HPDE6-E6E7 (cell line): ENCODE measurements around the gene RPL22.

Experiments used
- DNase-seq: peaks from one replicate; pipeline ENCODE4 v3.0.0; 2011; ENCODE audit warnings: missing footprints; ENCODE audit errors: extremely low spot score

RPL22 gene

GRCh38 chr1:6152181-6152580 is 47.2 kb downstream of the RPL22 start:
- no peak for DNase-seq

GRCh38 chr1:6151291-6151822 is 48.0 kb downstream of the RPL22 start:
- no peak for DNase-seq

GRCh38 chr1:6150006-6150938 is 49.1 kb downstream of the RPL22 start:
- no peak for DNase-seq

- DNase-seq = no peak
Measured at GRCh38 chr1:6149597-6149996, 49.8 kb downstream of the RPL22 start.

- DNase-seq = peak; percentile 79
Measured at GRCh38 chr1:6148497-6149241, 50.7 kb downstream of the RPL22 start.

- no peak for DNase-seq
Measured at GRCh38 chr1:6145864-6146410, 53.5 kb downstream of the RPL22 start.

GRCh38 chr1:6145396-6145750 is 54.0 kb downstream of the RPL22 start:
- DNase-seq = no peak

- DNase-seq = no peak
Measured at GRCh38 chr1:6144647-6145395, 54.6 kb downstream of the RPL22 start.

GRCh38 chr1:6144175-6144574 is 55.2 kb downstream of the RPL22 start:
- no peak for DNase-seq

- DNase-seq = no peak
Measured at GRCh38 chr1:6143395-6143794, 56.0 kb downstream of the RPL22 start.

- DNase-seq = no peak
Measured at GRCh38 chr1:6142734-6143133, 56.7 kb downstream of the RPL22 start.

- DNase-seq = no peak
Measured at GRCh38 chr1:6142036-6142621, 57.3 kb downstream of the RPL22 start.

GRCh38 chr1:6141592-6141991 is 57.8 kb downstream of the RPL22 start:
- DNase-seq = no peak

- no peak for DNase-seq
Measured at GRCh38 chr1:6140413-6140812, 59.0 kb downstream of the RPL22 start.

GRCh38 chr1:6137758-6138157 is 61.6 kb downstream of the RPL22 start:
- no peak for DNase-seq

- DNase-seq = no peak
Measured at GRCh38 chr1:6136516-6137220, 62.7 kb downstream of the RPL22 start.
